ENCODE measurements around the gene TMEM258.

TMEM258 gene

GRCh38 chr11:61795876-61796526, 3.6 kb upstream of the TMEM258 start:
- DNase-seq (ENCODE audit: low read depth): no peak
- H3K4me3 ChIP-seq (ENCODE audit: low read depth, low read length): no peak overlapping the region
- no peak for TF ChIP-seq CTCF (IDR thresholded peaks at IDR 0.05; ENCODE audit: control insufficient read depth, extremely low read depth, insufficient read depth)

- no peak for DNase-seq (ENCODE audit: low read depth)
- no peak overlapping the region for H3K4me3 ChIP-seq (ENCODE audit: low read depth, low read length)
- TF ChIP-seq CTCF (IDR thresholded peaks at IDR 0.05; ENCODE audit: control insufficient read depth, extremely low read depth, insufficient read depth): no peak
Measured at GRCh38 chr11:61795459-61795858, 3.1 kb upstream of the TMEM258 start.

GRCh38 chr11:61794579-61794978, 2.2 kb upstream of the TMEM258 start:
- no peak for DNase-seq (ENCODE audit: low read depth)

GRCh38 chr11:61793829-61794204, 1.4 kb upstream of the TMEM258 start:
- H3K4me3 ChIP-seq (ENCODE audit: low read depth, low read length): peak overlapping the region; percentile 86
- DNase-seq (ENCODE audit: low read depth): no peak
- TF ChIP-seq CTCF (IDR thresholded peaks at IDR 0.05; ENCODE audit: control insufficient read depth, extremely low read depth, insufficient read depth): no peak

More at GRCh38 chr11:61794579-61794978, 2.2 kb upstream of the TMEM258 start:
- no peak for TF ChIP-seq CTCF (IDR thresholded peaks at IDR 0.05; ENCODE audit: control insufficient read depth, extremely low read depth, insufficient read depth)
- no peak overlapping the region for H3K4me3 ChIP-seq (ENCODE audit: low read depth, low read length)

GRCh38 chr11:61793083-61793828, 857 bp upstream of the TMEM258 start:
- peak overlapping the region; percentile 86 for H3K4me3 ChIP-seq (ENCODE audit: low read depth, low read length)
- no peak for DNase-seq (ENCODE audit: low read depth)
- no peak for TF ChIP-seq CTCF (IDR thresholded peaks at IDR 0.05; ENCODE audit: control insufficient read depth, extremely low read depth, insufficient read depth)

- DNase-seq (ENCODE audit: low read depth): peak; percentile 67
Measured at GRCh38 chr11:61791737-61792309, 576 bp downstream of the TMEM258 start.

More at GRCh38 chr11:61791737-61792309, 576 bp downstream of the TMEM258 start:
- TF ChIP-seq CTCF (IDR thresholded peaks at IDR 0.05; ENCODE audit: control insufficient read depth, extremely low read depth, insufficient read depth): no peak
- peak overlapping the region; percentile 86 for H3K4me3 ChIP-seq (ENCODE audit: low read depth, low read length)
